Tibial artery (tissue), 4 donors: Measurements from ENCODE around the gene MPRIP.
A peak's percentile ranks its signal among the peaks of the same experiment; 100 is the strongest.

Experiments used
- DNase-seq, 2 donors: peaks; one replicate each; pipeline ENCODE4 v3.0.0-alpha.2; 2019
- H3K27ac ChIP-seq, 2 donors: fragments of 200-600 bp; sonication (generic) in 1 of 2; 1 replicate in 1 of 2; 2 replicates in 1 of 2; pipeline ENCODE4 v1.5.1; 2018 to 2019; ENCODE audit warnings: mild to moderate bottlenecking in 1 of 2
- H3K27me3 ChIP-seq, 2 donors: fragments of 200-600 bp; sonication (generic) in 1 of 2; one replicate each; pipeline versions ENCODE4 v1.5.1 to v1.6.0; 2016 to 2019
- H3K36me3 ChIP-seq, 3 donors: fragments of 200-600 bp; sonication (generic) in 2 of 3; one replicate each; pipeline ENCODE4 v1.5.1; 2016 to 2019; ENCODE audit warnings: mild to moderate bottlenecking in 2 of 3
- H3K4me1 ChIP-seq, 4 donors: fragments of 200-600 bp; sonication (generic) in 2 of 4; 1 replicate in 3 of 4; 2 replicates in 1 of 4; pipeline ENCODE4 v1.5.1; 2016 to 2019
- H3K4me3 ChIP-seq, 2 donors: fragments of 200-600 bp; sonication (generic) in 1 of 2; 1 replicate in 1 of 2; 2 replicates in 1 of 2; pipeline ENCODE4 v1.5.1; 2018 to 2019; ENCODE audit warnings: mild to moderate bottlenecking in 2 of 2
- H3K9me3 ChIP-seq, 3 donors: fragments of 200-600 bp; sonication (generic) in 1 of 3; one replicate each; pipeline ENCODE4 v1.5.1; 2016 to 2019
- intact Hi-C: fragments of 100-400 bp; cut with DNase I; formaldehyde crosslinking; loops from one replicate; pipeline ENCODE4 v1.15.0; 2023; ENCODE audit warnings: low total_unique reads
- TF ChIP-seq, protein P1 (sequence below), 2 experiments: fragments of 200-600 bp in 1 of 2; fragments of 450-650 bp in 1 of 2; IDR thresholded peaks; one replicate each; pipeline ENCODE4 v1.5.1; 2017 to 2019; ENCODE audit warnings: antibody characterized with exemption in 2 of 2, mild to moderate bottlenecking in 1 of 2, moderate library complexity in 1 of 2

MPRIP gene

DNA sequence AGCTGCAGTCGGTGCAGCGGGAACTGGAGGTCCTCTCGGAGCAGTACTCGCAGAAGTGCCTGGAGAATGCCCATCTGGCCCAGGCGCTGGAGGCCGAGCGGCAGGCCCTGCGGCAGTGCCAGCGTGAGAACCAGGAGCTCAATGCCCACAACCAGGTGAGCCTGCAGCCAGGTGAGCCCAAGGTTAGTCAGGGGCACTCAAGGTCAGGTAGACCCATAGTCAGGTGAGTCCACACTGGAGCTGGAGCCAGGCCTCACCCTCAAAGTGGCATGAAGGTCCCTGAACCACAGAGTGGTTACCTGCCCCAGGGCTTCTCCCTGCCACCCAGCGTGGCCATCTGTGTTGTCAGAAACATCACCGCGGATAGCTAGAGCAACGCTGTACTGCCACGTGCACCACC, 131.7 kb downstream of the MPRIP start:
- intact Hi-C loops: no loop called here
- no peak overlapping the region for H3K4me3 ChIP-seq
- H3K36me3 ChIP-seq: peaks cover 72 to 97% (median 84%) of the 10 kb centered on the region in 3 donors
- DNase-seq: no peak
- no peaks in the 10 kb centered on the region for H3K9me3 ChIP-seq
- H3K27me3 ChIP-seq: no peaks in the 10 kb centered on the region
- H3K27ac ChIP-seq: no peak overlapping the region
- TF ChIP-seq, protein P1, sequence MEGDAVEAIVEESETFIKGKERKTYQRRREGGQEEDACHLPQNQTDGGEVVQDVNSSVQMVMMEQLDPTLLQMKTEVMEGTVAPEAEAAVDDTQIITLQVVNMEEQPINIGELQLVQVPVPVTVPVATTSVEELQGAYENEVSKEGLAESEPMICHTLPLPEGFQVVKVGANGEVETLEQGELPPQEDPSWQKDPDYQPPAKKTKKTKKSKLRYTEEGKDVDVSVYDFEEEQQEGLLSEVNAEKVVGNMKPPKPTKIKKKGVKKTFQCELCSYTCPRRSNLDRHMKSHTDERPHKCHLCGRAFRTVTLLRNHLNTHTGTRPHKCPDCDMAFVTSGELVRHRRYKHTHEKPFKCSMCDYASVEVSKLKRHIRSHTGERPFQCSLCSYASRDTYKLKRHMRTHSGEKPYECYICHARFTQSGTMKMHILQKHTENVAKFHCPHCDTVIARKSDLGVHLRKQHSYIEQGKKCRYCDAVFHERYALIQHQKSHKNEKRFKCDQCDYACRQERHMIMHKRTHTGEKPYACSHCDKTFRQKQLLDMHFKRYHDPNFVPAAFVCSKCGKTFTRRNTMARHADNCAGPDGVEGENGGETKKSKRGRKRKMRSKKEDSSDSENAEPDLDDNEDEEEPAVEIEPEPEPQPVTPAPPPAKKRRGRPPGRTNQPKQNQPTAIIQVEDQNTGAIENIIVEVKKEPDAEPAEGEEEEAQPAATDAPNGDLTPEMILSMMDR (IDR thresholded peaks at IDR 0.05): no peak
- no peaks in the 10 kb centered on the region for H3K4me1 ChIP-seq

- no peak for DNase-seq
- no peak overlapping the region for H3K27ac ChIP-seq
- H3K27me3 ChIP-seq: no peaks in the 10 kb centered on the region
- no peaks in the 10 kb centered on the region for H3K9me3 ChIP-seq
- no peak overlapping the region for H3K4me3 ChIP-seq
- intact Hi-C loops: no loop called here
- peaks cover 86 to 100% (median 89%) of the 10 kb centered on the region in 3 donors for H3K36me3 ChIP-seq
- TF ChIP-seq, protein P1 (IDR thresholded peaks at IDR 0.05): no peak
- H3K4me1 ChIP-seq: peaks cover 0 to 8% (median under 1%) of the 10 kb centered on the region in 4 donors
Measured at GRCh38 chr17:17175340-17175739, 133.1 kb downstream of the MPRIP start.

GRCh38 chr17:17175917-17176316, 133.7 kb downstream of the MPRIP start:
- intact Hi-C loops: no loop called here
- Histone ChIP-seq H3K9me3 (no peaks in the 10 kb centered on the region), H3K4me3 (no peak overlapping the region), H3K4me1 (peaks cover 0 to 11% (median 3%) of the 10 kb centered on the region in 4 donors), H3K36me3 (peaks cover 92 to 100% (median 95%) of the 10 kb centered on the region in 3 donors), H3K27me3 (no peaks in the 10 kb centered on the region), H3K27ac (no peak overlapping the region)
- DNase-seq: peak in 1 of 2 donors; percentile 62
- TF ChIP-seq, protein P1 (IDR thresholded peaks at IDR 0.05): no peak

- DNase-seq: no peak
- Histone ChIP-seq H3K4me1 (peaks cover 0 to 15% (median 5%) of the 10 kb centered on the region in 4 donors), H3K27ac (no peak overlapping the region), H3K4me3 (no peak overlapping the region), H3K9me3 (no peaks in the 10 kb centered on the region), H3K36me3 (peaks cover 95 to 100% (median 98%) of the 10 kb centered on the region in 3 donors), H3K27me3 (no peaks in the 10 kb centered on the region)
- intact Hi-C loops: no loop called here
- TF ChIP-seq, protein P1 (IDR thresholded peaks at IDR 0.05): no peak
Measured at GRCh38 chr17:17176341-17176740, 134.1 kb downstream of the MPRIP start.

GRCh38 chr17:17177176-17177575, 134.9 kb downstream of the MPRIP start:
- Histone ChIP-seq H3K27ac (no peak overlapping the region), H3K36me3 (peaks cover 87 to 100% (median 92%) of the 10 kb centered on the region in 3 donors), H3K9me3 (no peaks in the 10 kb centered on the region), H3K4me3 (no peak overlapping the region), H3K27me3 (no peaks in the 10 kb centered on the region), H3K4me1 (peaks cover 0 to 19% (median 12%) of the 10 kb centered on the region in 4 donors)
- no peak for DNase-seq
- intact Hi-C loops: no loop called here
- TF ChIP-seq, protein P1 (IDR thresholded peaks at IDR 0.05): no peak

DNA sequence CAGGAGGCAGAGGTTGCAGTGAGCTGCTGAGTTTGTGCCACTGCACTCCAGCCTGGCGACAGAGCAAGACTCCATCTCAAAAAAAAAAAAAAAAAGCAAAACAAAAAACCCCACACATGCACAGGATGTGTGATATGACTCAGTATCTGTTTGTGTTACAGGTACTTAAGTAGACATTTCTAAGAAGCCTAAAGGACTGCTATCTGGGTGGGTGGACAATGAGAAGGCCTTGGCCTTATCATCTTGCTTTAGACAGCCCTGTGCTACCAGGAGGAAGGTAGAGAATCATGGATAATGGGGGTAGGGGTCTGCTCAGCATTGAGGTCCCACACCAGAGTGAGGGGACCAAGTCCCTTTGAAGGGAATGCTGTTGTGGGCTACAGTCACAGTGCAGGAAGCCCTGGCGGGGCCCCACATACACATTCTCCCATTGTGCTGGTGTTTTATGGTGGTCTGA, 137.1 kb downstream of the MPRIP start:
- intact Hi-C loops: no loop called here
- H3K36me3 ChIP-seq: peaks cover 86 to 100% (median 92%) of the 10 kb centered on the region in 3 donors
- H3K9me3 ChIP-seq: no peaks in the 10 kb centered on the region
- no peak for DNase-seq
- H3K4me1 ChIP-seq: peaks cover 0 to 20% (median 12%) of the 10 kb centered on the region in 4 donors
- TF ChIP-seq, protein P1 (IDR thresholded peaks at IDR 0.05): no peak
- peak overlapping the region in 1 of 2 donors; percentile 61 for H3K27ac ChIP-seq
- H3K4me3 ChIP-seq: no peak overlapping the region
- H3K27me3 ChIP-seq: no peaks in the 10 kb centered on the region
